Measurements from ENCODE around the gene TMEM175.
"Not testable (repeated sequence)": the region's sequence is repeated elsewhere in the genome, so short reads cannot be mapped to it uniquely, and the experiment has no call there.

The TMEM175 gene

GRCh38 chr4:989722-990471 lies 57.6 kb downstream of the TMEM175 start:
- DNase-seq (ENCODE audit: low read depth in 2 of 2), result no peak

- DNase-seq (ENCODE audit: low read depth in 2 of 2), result no peak
These were observed 58.6 kb downstream of the TMEM175 start for GRCh38 chr4:990746-991367.

- DNase-seq (ENCODE audit: low read depth in 2 of 2), result no peak
These were observed 59.4 kb downstream of the TMEM175 start for GRCh38 chr4:991451-992296.

GRCh38 chr4:992297-993110 lies 60.2 kb downstream of the TMEM175 start:
- no peak for DNase-seq (ENCODE audit: low read depth in 2 of 2)

GRCh38 chr4:993111-994029 lies 61.1 kb downstream of the TMEM175 start, which contains the start of gene SLC26A1:
Gene SLC26A1 (minus strand): TSS chr4:993404. CDS start chr4:991703, 1,701 bp downstream.
- DNase-seq (ENCODE audit: low read depth in 2 of 2), result no peak

GRCh38 chr4:995311-996026 lies 63.2 kb downstream of the TMEM175 start:
- no peak for DNase-seq (ENCODE audit: low read depth in 2 of 2)

GRCh38 chr4:996030-996996 lies 64.1 kb downstream of the TMEM175 start:
- DNase-seq (ENCODE audit: low read depth in 2 of 2), result no peak

- no peak for DNase-seq (ENCODE audit: low read depth in 2 of 2)
These were observed 64.7 kb downstream of the TMEM175 start for GRCh38 chr4:996997-997374.

- no peak for DNase-seq (ENCODE audit: low read depth in 2 of 2)
These were observed 65.3 kb downstream of the TMEM175 start for GRCh38 chr4:997375-998071.

GRCh38 chr4:998096-998691 lies 65.9 kb downstream of the TMEM175 start:
- no peak for DNase-seq (ENCODE audit: low read depth in 2 of 2)

- DNase-seq (ENCODE audit: low read depth in 2 of 2), result not testable (repeated sequence)
These were observed 67.1 kb downstream of the TMEM175 start for GRCh38 chr4:999240-999863.

- no peak for DNase-seq (ENCODE audit: low read depth in 2 of 2)
These were observed 67.7 kb downstream of the TMEM175 start for GRCh38 chr4:999882-1000425.

- no peak for DNase-seq (ENCODE audit: low read depth in 2 of 2)
These were observed 68.5 kb downstream of the TMEM175 start for GRCh38 chr4:1000686-1001260.

- no peak for DNase-seq (ENCODE audit: low read depth in 2 of 2)
These were observed 69.4 kb downstream of the TMEM175 start for GRCh38 chr4:1001561-1002130.

- DNase-seq (ENCODE audit: low read depth in 2 of 2), result no peak
These were observed 69.9 kb downstream of the TMEM175 start for GRCh38 chr4:1002131-1002630.

Data from fibroblast of skin of left biceps (primary cell).